Measurements from ENCODE around the gene AFF3.

Gene AFF3

GRCh38 chr2:99772591-99773331, 369.6 kb downstream of the AFF3 start:
- ChIA-PET CTCF (no interaction called here), POLR2A (ENCODE audit: low non-redundant PET) (no interaction called here)
- no peak for DNase-seq (ENCODE audit: low spot score)
- no peak for TF ChIP-seq CTCF (conservative IDR thresholded peaks at IDR 0.05; ENCODE audit: low read depth)
- no peak overlapping the region for H3K27ac ChIP-seq

GRCh38 chr2:99771681-99772333, 370.6 kb downstream of the AFF3 start:
- no peak for TF ChIP-seq CTCF (conservative IDR thresholded peaks at IDR 0.05; ENCODE audit: low read depth)
- H3K27ac ChIP-seq, result no peak overlapping the region
- no peak for DNase-seq (ENCODE audit: low spot score)
- POLR2A ChIA-PET (ENCODE audit: low non-redundant PET), result no interaction called here
- CTCF ChIA-PET, result interaction anchor here (0.8 kb wide), 1 partner anchor 338 kb away, joined by 4 read pairs; no protein-coding TSS in a partner anchor

- H3K27ac ChIP-seq, result no peak overlapping the region
- CTCF ChIA-PET, result no interaction called here
- no peak for TF ChIP-seq CTCF (conservative IDR thresholded peaks at IDR 0.05; ENCODE audit: low read depth)
- DNase-seq (ENCODE audit: low spot score), result no peak
- POLR2A ChIA-PET (ENCODE audit: low non-redundant PET), result no interaction called here
Observed at GRCh38 chr2:99770876-99771275, 371.5 kb downstream of the AFF3 start.

- TF ChIP-seq CTCF (conservative IDR thresholded peaks at IDR 0.05; ENCODE audit: low read depth), result no peak
- CTCF ChIA-PET, result no interaction called here
- POLR2A ChIA-PET (ENCODE audit: low non-redundant PET), result no interaction called here
- DNase-seq (ENCODE audit: low spot score), result peak; percentile 3
- H3K27ac ChIP-seq, result no peak overlapping the region
Observed at GRCh38 chr2:99765731-99766318, 376.6 kb downstream of the AFF3 start.

GRCh38 chr2:99763764-99764163, 378.6 kb downstream of the AFF3 start:
- DNase-seq (ENCODE audit: low spot score), result no peak
- no peak for TF ChIP-seq CTCF (conservative IDR thresholded peaks at IDR 0.05; ENCODE audit: low read depth)
- ChIA-PET CTCF (no interaction called here), POLR2A (ENCODE audit: low non-redundant PET) (no interaction called here)
- no peak overlapping the region for H3K27ac ChIP-seq

GRCh38 chr2:99762714-99763113, 379.7 kb downstream of the AFF3 start:
- no peak for TF ChIP-seq CTCF (conservative IDR thresholded peaks at IDR 0.05; ENCODE audit: low read depth)
- CTCF ChIA-PET, result no interaction called here
- DNase-seq (ENCODE audit: low spot score), result no peak
- POLR2A ChIA-PET (ENCODE audit: low non-redundant PET), result no interaction called here
- no peak overlapping the region for H3K27ac ChIP-seq
